HepG2 (cell line): ENCODE data around the gene NOXA1.

Experiments used
- EZH2 ChIP-seq: conservative IDR thresholded peaks from 2 replicates; pipeline ENCODE4 v1.6.1; 2012; ENCODE audit warnings: mild to moderate bottlenecking, low read depth, low read length, moderate library complexity
- FOXA1 ChIP-seq, 2 experiments: fragments of 450-650 bp in 1 of 2; sonication (generic) in 1 of 2; formaldehyde crosslinking in 1 of 2; IDR thresholded peaks; 2 replicates each; pipeline versions ENCODE4 v1.4.0 to v1.6.1; 2016 to 2020; ENCODE audit warnings: missing genetic modification reagents in 1 of 2
- KAT7 ChIP-seq: IDR thresholded peaks from 2 replicates; pipeline ENCODE4 v1.6.1; 2018; ENCODE audit warnings: borderline replicate concordance, missing compliant biosample characterization
- KAT8 ChIP-seq: IDR thresholded peaks from 2 replicates; pipeline ENCODE4 v1.6.1; 2016; ENCODE audit warnings: missing genetic modification reagents, missing compliant biosample characterization
- RNF2 ChIP-seq: fragments of 450-650 bp; conservative IDR thresholded peaks from 2 replicates; pipeline ENCODE4 v1.6.1; 2016; ENCODE audit warnings: low read depth
- TAF15 ChIP-seq: fragments of 200-400 bp; formaldehyde crosslinking; IDR thresholded peaks from one replicate; pipeline ENCODE4 v1.6.1; 2018; ENCODE audit warnings: mild to moderate bottlenecking, low read depth, low read length; ENCODE audit not compliant: poor library complexity, severe bottlenecking
- XRCC5 ChIP-seq: fragments of 200-400 bp; formaldehyde crosslinking; optimal IDR thresholded peaks from 2 replicates; pipeline ENCODE3; 2017; ENCODE audit warnings: mild to moderate bottlenecking, low read length
- ZNF121 ChIP-seq: sonication (generic); formaldehyde crosslinking; IDR thresholded peaks from 2 replicates; pipeline ENCODE4 v1.5.0; 2020; ENCODE audit warnings: mild to moderate bottlenecking, missing genetic modification reagents
- ZNF282 ChIP-seq: fragments of 450-650 bp; IDR thresholded peaks from 2 replicates; pipeline ENCODE4 v1.6.1; 2018; ENCODE audit not compliant: partially characterized antibody
- ZNF446 ChIP-seq: sonication (generic); formaldehyde crosslinking; IDR thresholded peaks from 2 replicates; pipeline ENCODE4 v1.5.0; 2020; ENCODE audit warnings: mild to moderate bottlenecking, missing genetic modification reagents
- TF ChIP-seq, protein P1 (sequence below): sonication (generic); formaldehyde crosslinking; IDR thresholded peaks from 2 replicates; pipeline ENCODE4 v1.5.0; 2020; ENCODE audit warnings: mild to moderate bottlenecking, missing genetic modification reagents, moderate library complexity
- TF ChIP-seq, protein P2 (sequence below): sonication (generic); formaldehyde crosslinking; IDR thresholded peaks from 2 replicates; pipeline ENCODE4 v1.4.0; 2020; ENCODE audit warnings: mild to moderate bottlenecking, missing genetic modification reagents

GRCh38 chr9:137375321-137376058 is 47.7 kb upstream of the NOXA1 start:
- no peak for TF ChIP-seq ZNF282
- TF ChIP-seq KAT8 (CRISPR knock-in tag): no peak
- no peak for TF ChIP-seq TAF15
- no peak for TF ChIP-seq XRCC5
- no peak for TF ChIP-seq ZNF446 (CRISPR knock-in tag)
- TF ChIP-seq, protein P1, sequence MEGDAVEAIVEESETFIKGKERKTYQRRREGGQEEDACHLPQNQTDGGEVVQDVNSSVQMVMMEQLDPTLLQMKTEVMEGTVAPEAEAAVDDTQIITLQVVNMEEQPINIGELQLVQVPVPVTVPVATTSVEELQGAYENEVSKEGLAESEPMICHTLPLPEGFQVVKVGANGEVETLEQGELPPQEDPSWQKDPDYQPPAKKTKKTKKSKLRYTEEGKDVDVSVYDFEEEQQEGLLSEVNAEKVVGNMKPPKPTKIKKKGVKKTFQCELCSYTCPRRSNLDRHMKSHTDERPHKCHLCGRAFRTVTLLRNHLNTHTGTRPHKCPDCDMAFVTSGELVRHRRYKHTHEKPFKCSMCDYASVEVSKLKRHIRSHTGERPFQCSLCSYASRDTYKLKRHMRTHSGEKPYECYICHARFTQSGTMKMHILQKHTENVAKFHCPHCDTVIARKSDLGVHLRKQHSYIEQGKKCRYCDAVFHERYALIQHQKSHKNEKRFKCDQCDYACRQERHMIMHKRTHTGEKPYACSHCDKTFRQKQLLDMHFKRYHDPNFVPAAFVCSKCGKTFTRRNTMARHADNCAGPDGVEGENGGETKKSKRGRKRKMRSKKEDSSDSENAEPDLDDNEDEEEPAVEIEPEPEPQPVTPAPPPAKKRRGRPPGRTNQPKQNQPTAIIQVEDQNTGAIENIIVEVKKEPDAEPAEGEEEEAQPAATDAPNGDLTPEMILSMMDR (CRISPR knock-in tag): no peak
- no peak for TF ChIP-seq RNF2
- no peak for TF ChIP-seq EZH2
- TF ChIP-seq, protein P2, sequence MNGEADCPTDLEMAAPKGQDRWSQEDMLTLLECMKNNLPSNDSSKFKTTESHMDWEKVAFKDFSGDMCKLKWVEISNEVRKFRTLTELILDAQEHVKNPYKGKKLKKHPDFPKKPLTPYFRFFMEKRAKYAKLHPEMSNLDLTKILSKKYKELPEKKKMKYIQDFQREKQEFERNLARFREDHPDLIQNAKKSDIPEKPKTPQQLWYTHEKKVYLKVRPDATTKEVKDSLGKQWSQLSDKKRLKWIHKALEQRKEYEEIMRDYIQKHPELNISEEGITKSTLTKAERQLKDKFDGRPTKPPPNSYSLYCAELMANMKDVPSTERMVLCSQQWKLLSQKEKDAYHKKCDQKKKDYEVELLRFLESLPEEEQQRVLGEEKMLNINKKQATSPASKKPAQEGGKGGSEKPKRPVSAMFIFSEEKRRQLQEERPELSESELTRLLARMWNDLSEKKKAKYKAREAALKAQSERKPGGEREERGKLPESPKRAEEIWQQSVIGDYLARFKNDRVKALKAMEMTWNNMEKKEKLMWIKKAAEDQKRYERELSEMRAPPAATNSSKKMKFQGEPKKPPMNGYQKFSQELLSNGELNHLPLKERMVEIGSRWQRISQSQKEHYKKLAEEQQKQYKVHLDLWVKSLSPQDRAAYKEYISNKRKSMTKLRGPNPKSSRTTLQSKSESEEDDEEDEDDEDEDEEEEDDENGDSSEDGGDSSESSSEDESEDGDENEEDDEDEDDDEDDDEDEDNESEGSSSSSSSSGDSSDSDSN (CRISPR knock-in tag): no peak
- TF ChIP-seq FOXA1 (IDR thresholded peaks at IDR 0.05): no peak
- TF ChIP-seq FOXA1 (CRISPR knock-in tag; IDR thresholded peaks at IDR 0.05): no peak
- no peak for TF ChIP-seq KAT7
- TF ChIP-seq ZNF121 (CRISPR knock-in tag): no peak
